Stimulated activated CD4-positive, alpha-beta T cell treated with anti-CD3 and anti-CD28 coated beads, Interleukin-12 subunit alpha, Interleukin-12 subunit beta, amount 100 ng/mL, for 24 hours (primary cell): ENCODE results near the gene EYS.

ENCODE experiments used
- DNase-seq, 2 experiments: peaks; one replicate each; pipeline ENCODE4 v3.0.0-alpha.2; 2020; ENCODE audit warnings: low read depth in 2 of 2

EYS gene

DNA sequence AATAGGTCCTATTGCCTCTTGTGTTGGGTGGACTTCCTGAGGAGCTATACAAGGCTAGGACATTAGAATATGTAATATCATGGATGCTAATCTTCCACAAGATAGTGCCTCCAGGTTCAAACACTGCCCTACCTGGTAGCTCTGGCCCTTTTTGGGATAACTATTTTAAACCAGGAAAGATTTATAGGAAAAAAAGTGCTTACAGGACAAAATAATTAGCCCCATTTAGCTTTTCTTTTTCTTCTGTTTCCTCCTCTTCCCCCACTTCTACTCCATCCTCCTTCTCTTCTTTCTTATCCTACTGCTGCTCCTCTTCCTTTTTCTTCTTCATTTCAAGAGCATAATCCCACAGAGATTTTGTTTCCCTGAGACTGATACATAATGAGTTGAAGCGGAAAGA, 1104.0 kb downstream of the EYS start:
- DNase-seq = no peak

DNA sequence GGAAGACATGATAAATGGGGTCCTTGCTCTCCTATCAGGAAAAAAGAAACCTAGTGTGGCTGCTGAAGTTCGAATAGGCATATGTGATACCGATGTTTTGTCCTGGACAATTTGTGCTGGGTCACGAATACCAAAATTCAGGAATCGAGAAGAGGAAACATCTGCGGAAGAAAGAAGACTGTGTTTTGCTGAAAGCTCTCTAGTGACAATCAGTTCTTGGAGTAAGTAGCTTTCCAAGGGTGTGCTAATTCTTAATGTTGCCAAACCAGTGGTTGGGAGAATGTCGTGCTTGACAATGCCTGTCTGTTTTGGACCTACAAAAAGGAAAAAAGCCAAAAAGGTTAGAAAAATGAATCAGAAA, 1115.4 kb downstream of the EYS start:
- DNase-seq = no peak

GRCh38 chr6:64590965-64591675, 1115.9 kb downstream of the EYS start:
- no peak for DNase-seq

DNA sequence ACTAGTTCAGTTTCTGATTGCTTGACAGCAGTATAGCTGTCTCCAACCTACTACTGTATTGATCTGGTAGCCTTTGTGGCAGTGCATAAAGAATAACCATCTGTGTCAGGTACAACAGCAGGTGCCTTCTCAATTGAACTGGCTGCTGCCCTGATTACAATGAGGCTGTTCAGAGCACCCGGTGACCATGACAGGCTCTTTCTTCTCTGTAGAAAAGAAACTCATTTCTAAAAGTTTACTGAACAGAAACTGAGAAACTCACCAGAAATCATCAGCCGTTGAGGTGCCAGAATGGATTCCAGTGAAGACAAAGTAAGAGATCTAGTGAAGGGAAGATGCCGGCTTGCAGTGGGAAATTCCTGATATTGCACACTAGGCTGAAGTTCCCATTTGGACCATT, 1117.1 kb downstream of the EYS start:
- no peak for DNase-seq

GRCh38 chr6:64580346-64580745, 1126.7 kb downstream of the EYS start:
- no peak for DNase-seq

GRCh38 chr6:64553249-64553786, 1153.7 kb downstream of the EYS start:
- no peak for DNase-seq

DNA sequence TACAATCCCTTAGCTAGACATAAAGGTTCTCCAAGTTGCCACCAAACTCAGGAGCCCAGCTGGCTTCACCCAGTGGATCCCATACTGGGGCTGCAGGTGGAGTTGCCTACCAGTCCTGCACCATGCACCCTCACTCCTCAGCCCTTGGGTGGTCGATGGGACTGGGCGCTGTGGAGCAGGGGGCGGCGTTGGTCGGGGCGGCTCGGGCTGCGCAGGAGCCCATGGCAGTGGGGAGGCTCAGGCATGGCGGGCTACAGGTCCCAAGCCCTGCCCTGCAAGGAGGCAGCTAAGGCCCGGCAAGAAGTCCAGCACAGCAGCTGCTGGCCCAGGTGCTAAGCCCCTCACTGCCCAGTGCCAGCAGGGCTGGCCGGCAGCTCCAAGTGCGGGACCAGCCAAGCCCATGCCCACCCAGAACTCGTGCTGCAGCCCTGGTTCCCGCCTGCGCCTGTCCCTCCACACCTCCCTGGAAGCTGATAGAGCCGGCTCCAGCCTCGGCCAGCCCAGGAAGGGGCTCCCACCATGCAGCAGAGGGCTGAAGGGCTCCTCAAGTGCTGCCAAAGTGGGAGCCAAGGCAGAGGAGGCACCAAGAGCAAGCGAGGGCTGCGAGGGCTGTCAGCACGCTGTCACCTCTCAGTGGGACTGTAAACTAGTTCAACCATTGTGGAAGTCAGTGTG, 1159.3 kb downstream of the EYS start:
- no peak for DNase-seq

- DNase-seq = no peak
Observed at GRCh38 chr6:64539917-64540316, 1167.1 kb downstream of the EYS start.

- DNase-seq = no peak
Observed at GRCh38 chr6:64538722-64539121, 1168.3 kb downstream of the EYS start.

DNA sequence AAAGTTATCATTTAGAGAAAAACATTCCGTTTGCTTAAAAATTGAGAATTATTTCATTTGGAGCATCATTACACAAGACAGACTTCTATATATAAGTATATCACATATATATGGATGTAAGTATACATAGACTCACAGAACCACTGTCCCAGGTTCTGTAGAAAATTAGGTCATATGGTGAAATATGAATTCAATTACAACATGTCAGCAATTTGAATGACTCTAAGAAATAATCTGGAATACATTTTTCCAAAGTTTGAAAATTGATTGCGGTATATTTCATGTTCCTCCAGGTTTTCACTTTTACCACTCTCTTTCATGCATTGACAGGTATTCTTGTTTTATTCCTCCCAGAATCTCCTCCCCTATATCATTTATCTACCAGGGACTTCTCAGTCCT, 1179.1 kb downstream of the EYS start:
- no peak for DNase-seq

DNA sequence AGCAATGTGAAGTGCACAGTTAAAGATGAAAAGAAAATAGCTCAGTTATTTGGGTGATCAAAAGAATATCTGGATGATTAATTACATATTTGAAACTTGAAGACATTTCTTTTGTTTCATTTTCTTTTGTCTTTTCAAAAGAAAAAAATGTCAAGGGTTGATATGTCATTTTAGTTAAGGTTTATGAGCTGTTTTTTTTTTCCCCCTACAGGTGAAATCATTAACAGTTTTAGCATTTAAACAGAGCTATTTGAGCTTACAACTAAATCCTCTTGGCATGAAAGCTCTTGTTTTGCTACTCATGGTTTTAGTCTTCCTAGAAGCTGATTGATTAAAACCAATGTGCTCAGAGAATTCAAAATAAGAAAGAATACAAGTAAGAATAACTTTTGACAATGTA, 1184.2 kb downstream of the EYS start:
- DNase-seq = no peak

DNA sequence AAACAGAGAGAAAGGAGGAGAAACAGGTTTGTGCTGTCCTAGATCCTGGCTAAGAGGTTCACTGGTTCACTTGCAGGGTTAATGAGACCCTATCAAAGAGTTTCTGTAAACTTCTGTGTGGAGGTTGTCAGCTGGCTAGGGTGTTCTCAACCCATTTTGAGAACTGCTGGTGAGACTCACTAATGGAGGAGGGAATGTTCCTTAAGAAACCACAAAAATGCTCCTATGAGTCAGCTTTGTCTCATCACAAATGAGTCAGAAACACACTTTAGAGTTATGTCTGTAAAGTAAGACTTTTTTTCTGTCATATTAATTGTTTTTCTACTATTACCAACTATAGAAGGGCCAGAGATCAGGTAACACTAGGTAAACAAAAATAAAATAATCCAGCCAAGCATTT, 1187.0 kb downstream of the EYS start:
- DNase-seq = no peak

DNA sequence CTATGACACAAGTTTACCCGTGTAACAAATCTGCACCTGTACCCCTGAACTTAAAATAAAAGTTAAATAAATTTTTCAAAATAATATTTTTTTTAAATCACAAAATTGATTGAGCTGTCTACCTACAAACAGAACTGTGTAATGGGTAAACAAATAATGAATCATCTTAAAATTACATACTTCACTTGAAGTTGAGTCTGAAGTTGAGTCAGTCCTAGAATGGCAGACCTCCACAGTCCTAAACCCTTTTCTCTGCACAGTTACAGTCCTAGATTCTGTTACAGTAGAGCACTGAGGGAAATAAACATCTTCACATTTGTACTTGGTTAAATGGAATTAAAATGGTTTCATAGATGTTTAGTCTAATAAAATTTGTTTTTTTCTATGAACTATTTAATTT, 1190.6 kb downstream of the EYS start:
- DNase-seq = no peak

- no peak for DNase-seq
Observed at GRCh38 chr6:64507661-64508060, 1199.4 kb downstream of the EYS start.

DNA sequence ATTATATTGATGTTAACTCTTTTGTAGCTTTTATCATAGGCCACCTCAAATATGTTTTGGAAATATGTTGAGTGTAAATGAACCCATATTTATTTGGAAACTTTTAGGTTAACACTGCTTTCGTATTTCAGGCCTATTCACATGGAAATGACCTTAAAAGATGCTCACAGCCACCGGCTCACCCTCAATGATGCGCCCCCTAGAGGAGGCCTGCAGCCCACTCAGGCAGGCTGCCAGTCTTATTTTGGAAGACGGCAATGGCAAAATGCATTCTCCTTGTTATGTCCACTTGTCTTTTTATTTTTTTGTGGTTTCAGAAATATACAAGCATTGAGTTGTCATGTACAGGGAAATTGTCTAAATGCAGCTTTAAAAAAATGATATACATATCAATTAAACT, 1201.7 kb downstream of the EYS start:
- DNase-seq = no peak

GRCh38 chr6:64504503-64504902, 1202.5 kb downstream of the EYS start:
- no peak for DNase-seq

GRCh38 chr6:64502801-64503200, 1204.2 kb downstream of the EYS start:
- no peak for DNase-seq

- DNase-seq = no peak
Observed at GRCh38 chr6:64497634-64498033, 1209.4 kb downstream of the EYS start.

DNA sequence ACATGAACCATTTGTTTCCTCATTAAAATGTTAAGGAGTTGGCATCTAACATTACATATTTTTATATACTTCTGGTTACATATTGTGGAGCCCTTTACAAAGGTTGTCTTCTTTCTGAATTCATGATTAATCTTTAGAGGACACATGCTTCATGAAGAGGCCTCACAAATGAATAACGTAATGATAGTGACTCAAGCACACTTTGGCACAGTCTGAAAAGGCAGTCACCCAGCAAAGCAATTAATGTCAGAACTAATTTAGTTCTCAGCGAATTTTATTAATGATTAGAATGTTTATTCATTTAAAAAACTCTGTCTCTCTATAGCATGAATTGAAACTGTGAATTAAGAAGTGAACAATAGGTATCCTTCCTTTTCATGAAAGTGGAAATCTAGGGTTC, 1217.3 kb downstream of the EYS start:
- no peak for DNase-seq

- no peak for DNase-seq
Observed at GRCh38 chr6:64486578-64487351, 1220.3 kb downstream of the EYS start.

DNA sequence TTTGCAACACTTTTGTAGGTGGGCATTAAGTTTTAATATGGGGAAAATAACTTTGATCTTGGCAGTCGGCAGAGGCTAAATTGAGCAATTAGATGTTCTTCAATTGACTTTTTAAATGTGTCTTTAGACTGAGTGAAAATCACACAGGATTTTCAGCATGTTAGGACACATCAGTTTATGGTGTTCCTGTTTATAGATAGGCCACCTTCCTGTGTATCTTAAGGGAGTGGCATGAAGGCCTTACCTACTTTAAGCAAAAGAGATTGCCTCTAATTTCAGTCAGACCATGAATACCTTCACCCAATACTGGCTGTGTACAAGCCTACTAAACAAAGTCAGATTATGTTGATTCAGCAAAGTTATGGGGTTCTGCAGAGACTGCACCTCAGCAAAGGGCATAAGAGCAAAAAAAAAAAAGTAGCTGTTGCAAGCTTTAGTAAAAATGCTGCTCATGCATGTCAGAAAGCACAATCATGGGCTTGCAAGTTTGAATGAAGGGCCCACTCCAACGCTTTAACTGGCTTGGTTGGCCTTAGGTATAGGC, 1223.0 kb downstream of the EYS start:
- no peak for DNase-seq

DNA sequence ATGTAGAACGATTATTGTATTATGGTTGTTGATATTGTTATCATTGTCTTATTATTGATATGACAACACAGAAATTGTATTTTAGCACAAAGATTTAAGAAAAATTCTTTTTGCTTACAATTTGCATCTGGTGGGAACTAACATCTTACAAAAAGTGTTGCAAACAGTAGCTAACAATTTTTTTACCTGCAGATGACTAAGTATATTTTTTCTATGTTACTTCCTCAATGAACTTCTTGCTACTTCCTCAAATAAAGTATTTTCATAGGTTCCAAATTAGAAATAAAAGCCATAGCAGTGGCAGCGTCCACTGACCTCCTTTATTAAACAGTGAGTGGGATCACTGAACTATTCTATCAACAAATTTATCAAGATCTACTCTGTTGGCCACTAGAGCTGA, 1224.4 kb downstream of the EYS start:
- DNase-seq = no peak
